T-helper 2 cell treated with Interferon-gamma antibody and Interleukin-4, amounts not matched to agents 100 ng/mL and 5 ng/mL, for 36 hours (primary cell): ENCODE measurements around the gene RFX5. TPM values are rescaled to one million over a fixed set of nuclear protein-coding genes. Genes with fewer than 3 reads are reported as not detected.
"Not testable (repeated sequence)": the region's sequence is repeated elsewhere in the genome, so short reads cannot be mapped to it uniquely, and the experiment has no call there.

ENCODE experiments used
- intact Hi-C: fragments of 100-400 bp; cut with micrococcal nuclease; formaldehyde crosslinking; loops from one replicate; pipeline ENCODE4 v1.15.1; 2023
- total RNA-seq: library from RNA; stranded (reverse); gene quantifications from 2 replicates; pipeline ENCODE4 v1.2.3, GENCODE V29; 2022

The RFX5 gene
- total RNA-seq, 1 donor from 2014 or later, result 75.3 TPM

- intact Hi-C loops, result no loop called here
Observed at GRCh38 chr1:151362308-151363155, 15.5 kb upstream of the RFX5 start.

- intact Hi-C loops, result no loop called here
Observed at GRCh38 chr1:151361883-151362282, 14.8 kb upstream of the RFX5 start.

GRCh38 chr1:151356696-151357095, 9.6 kb upstream of the RFX5 start:
- intact Hi-C loops, result no loop called here

GRCh38 chr1:151352021-151352718, 5.1 kb upstream of the RFX5 start:
- intact Hi-C loops, result no loop called here

GRCh38 chr1:151350323-151350722, 3.3 kb upstream of the RFX5 start:
- intact Hi-C loops, result not testable (repeated sequence)

GRCh38 chr1:151347523-151348246, 633 bp upstream of the RFX5 start:
- intact Hi-C loops, result loop anchor here (1.0 to 10.0 kb wide), 5 partner anchors 20 to 150 kb away; partner anchors contain the start of genes PI4KB, PIP5K1A, PSMB4 and PSMD4

- intact Hi-C loops, result loop anchor here (5.0 to 10.0 kb wide), 2 partner anchors 91 to 149 kb away; partner anchors contain the start of genes PIP5K1A and PSMD4
Observed at GRCh38 chr1:151346082-151346768, 827 bp downstream of the RFX5 start.

- intact Hi-C loops, result loop anchor here (10.0 kb wide), 1 partner anchor 89 kb away; the partner anchor contains the start of gene PSMD4
Observed at GRCh38 chr1:151344291-151344690, 2.8 kb downstream of the RFX5 start.

GRCh38 chr1:151343587-151343986, 3.5 kb downstream of the RFX5 start:
- intact Hi-C loops, result loop anchor here (10.0 kb wide), 1 partner anchor 89 kb away; the partner anchor contains the start of gene PSMD4

GRCh38 chr1:151342569-151342968, 4.5 kb downstream of the RFX5 start:
- intact Hi-C loops, result loop anchor here (10.0 kb wide), 1 partner anchor 88 kb away; the partner anchor contains the start of gene PSMD4

- intact Hi-C loops, result loop anchor here (10.0 kb wide), 1 partner anchor 87 kb away; the partner anchor contains the start of gene PSMD4
Observed at GRCh38 chr1:151342021-151342420, 5.0 kb downstream of the RFX5 start.

GRCh38 chr1:151340870-151341754, 5.9 kb downstream of the RFX5 start:
- intact Hi-C loops, result loop anchor here (1.0 to 10.0 kb wide), 2 partner anchors 40 to 86 kb away; partner anchors contain the start of gene PSMD4

- intact Hi-C loops, result no loop called here
Observed at GRCh38 chr1:151336556-151336955, 10.5 kb downstream of the RFX5 start.

GRCh38 chr1:151334822-151335221, 12.2 kb downstream of the RFX5 start:
- intact Hi-C loops, result no loop called here

GRCh38 chr1:151327903-151328674, 19.0 kb downstream of the RFX5 start:
- intact Hi-C loops, result loop anchor here (1.0 to 5.0 kb wide), 4 partner anchors 19 to 131 kb away; partner anchors contain the start of genes PIP5K1A, PSMB4 and RFX5

GRCh38 chr1:151327223-151327902, 19.7 kb downstream of the RFX5 start, which contains the start of gene PI4KB:
TSS of gene PI4KB (minus strand) at chr1:151327416. CDS start at chr1:151316481, 10,935 bp downstream.
- intact Hi-C loops, result loop anchor here (1.0 to 5.0 kb wide), 4 partner anchors 20 to 130 kb away; partner anchors contain the start of genes PIP5K1A, PSMB4 and RFX5

- intact Hi-C loops, result loop anchor here (1.0 to 5.0 kb wide), 4 partner anchors 21 to 129 kb away; partner anchors contain the start of genes PIP5K1A, PSMB4 and RFX5
Observed at GRCh38 chr1:151326619-151327222, 20.3 kb downstream of the RFX5 start.
